ENCODE data around the gene RTP1.

GRCh38 chr3:187185759-187186158 lies 11.5 kb upstream of the RTP1 start:
- no peak for TF ChIP-seq TAF1 (IDR thresholded peaks at IDR 0.05; ENCODE audit: borderline replicate concordance, insufficient read depth, low read length)
- TF ChIP-seq POLR2AphosphoS5 (IDR thresholded peaks at IDR 0.05; ENCODE audit: low read depth, low read length) = no peak
- TF ChIP-seq SIN3A (IDR thresholded peaks at IDR 0.05; ENCODE audit: borderline replicate concordance, insufficient read depth, low read length) = no peak

All from PFSK-1 (cell line).